ENCODE results near the gene BACH1.

BACH1 gene

DNA sequence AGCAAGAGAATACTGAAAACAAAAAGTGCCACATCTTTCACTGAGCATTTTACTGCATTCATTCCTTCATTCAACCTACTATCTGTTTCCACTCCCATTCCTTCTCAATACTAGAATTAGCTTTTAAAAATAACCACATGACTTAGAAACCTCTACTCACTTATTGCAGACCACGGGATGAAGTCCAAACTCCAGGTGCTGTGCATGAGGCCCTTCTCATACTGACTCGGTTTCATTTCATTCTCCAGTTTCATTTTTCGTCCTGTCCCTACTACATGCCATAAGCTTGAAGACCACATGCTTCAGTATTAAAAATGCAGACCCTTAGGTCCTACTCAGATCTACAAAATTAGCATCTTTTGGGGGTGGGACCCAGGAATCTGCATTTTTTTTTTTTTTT, 2.3 kb upstream of the BACH1 start:
- no peak overlapping the region for H3K4me3 ChIP-seq (ENCODE audit: severe bottlenecking)
- H3K9me3 ChIP-seq (ENCODE audit: severe bottlenecking): no peaks in the 10 kb centered on the region
- peaks cover 16% of the 10 kb centered on the region for H3K4me1 ChIP-seq (ENCODE audit: insufficient read depth, poor library complexity, severe bottlenecking)
- TF ChIP-seq, protein P1, sequence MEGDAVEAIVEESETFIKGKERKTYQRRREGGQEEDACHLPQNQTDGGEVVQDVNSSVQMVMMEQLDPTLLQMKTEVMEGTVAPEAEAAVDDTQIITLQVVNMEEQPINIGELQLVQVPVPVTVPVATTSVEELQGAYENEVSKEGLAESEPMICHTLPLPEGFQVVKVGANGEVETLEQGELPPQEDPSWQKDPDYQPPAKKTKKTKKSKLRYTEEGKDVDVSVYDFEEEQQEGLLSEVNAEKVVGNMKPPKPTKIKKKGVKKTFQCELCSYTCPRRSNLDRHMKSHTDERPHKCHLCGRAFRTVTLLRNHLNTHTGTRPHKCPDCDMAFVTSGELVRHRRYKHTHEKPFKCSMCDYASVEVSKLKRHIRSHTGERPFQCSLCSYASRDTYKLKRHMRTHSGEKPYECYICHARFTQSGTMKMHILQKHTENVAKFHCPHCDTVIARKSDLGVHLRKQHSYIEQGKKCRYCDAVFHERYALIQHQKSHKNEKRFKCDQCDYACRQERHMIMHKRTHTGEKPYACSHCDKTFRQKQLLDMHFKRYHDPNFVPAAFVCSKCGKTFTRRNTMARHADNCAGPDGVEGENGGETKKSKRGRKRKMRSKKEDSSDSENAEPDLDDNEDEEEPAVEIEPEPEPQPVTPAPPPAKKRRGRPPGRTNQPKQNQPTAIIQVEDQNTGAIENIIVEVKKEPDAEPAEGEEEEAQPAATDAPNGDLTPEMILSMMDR (IDR thresholded peaks at IDR 0.05; ENCODE audit: poor library complexity, severe bottlenecking): no peak
- no peak overlapping the region for H3K27ac ChIP-seq (ENCODE audit: poor library complexity, severe bottlenecking)
- H3K27me3 ChIP-seq (ENCODE audit: insufficient read depth, poor library complexity, severe bottlenecking): no peaks in the 10 kb centered on the region
- no peak for DNase-seq (ENCODE audit: low spot score)
- peaks cover 7% of the 10 kb centered on the region for H3K36me3 ChIP-seq (ENCODE audit: low read depth)
- no peak for ATAC-seq (ENCODE audit: low read depth)

DNA sequence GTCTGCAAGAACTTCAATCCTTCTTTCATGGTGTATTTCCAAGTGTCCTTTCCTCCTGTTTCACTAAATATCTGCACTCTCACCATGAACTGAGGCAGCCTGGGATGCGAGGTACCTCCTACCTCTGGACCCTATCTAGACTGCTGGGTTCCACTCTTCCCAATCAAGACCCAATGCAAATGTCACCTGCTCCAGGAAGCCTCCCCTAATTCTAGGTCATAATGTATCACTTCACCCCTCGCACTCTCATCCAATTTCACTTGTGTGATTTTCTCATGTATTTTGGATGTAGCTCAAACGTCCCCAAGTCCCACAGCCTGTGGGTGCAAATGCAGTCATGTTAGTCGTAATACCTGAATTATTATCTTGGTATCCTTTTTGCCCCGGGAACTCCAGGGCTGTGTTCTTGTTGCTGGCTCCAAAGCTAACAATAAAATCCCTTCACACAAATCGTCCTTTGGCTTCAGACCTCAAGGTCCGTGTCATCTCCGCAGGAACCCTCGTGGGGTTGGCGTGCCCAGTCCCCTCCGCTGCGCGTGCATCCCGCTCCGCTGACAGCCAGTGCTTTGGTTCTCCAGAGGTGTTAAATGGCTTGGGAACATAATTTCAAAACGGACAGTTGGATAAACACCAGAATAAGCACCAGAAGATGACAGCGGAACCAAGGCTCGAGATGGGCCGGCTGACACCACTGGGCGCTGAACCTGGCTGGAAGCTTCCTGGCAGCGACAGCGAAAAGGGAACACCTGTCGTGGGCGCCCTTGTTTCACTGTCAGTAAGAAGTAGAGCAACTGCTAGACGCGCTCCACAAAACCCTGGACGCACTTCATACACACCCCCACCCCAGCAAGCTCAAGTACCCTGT, 1.0 kb upstream of the BACH1 start:
- H3K4me1 ChIP-seq (ENCODE audit: insufficient read depth, poor library complexity, severe bottlenecking): peaks cover 24% of the 10 kb centered on the region
- DNase-seq (ENCODE audit: low spot score): no peak
- TF ChIP-seq, protein P1 (IDR thresholded peaks at IDR 0.05; ENCODE audit: poor library complexity, severe bottlenecking): no peak
- peak overlapping the region; percentile 88 for H3K27ac ChIP-seq (ENCODE audit: poor library complexity, severe bottlenecking)
- no peaks in the 10 kb centered on the region for H3K9me3 ChIP-seq (ENCODE audit: severe bottlenecking)
- ATAC-seq (ENCODE audit: low read depth): no peak
- H3K27me3 ChIP-seq (ENCODE audit: insufficient read depth, poor library complexity, severe bottlenecking): no peaks in the 10 kb centered on the region
- peaks cover 7% of the 10 kb centered on the region for H3K36me3 ChIP-seq (ENCODE audit: low read depth)
- H3K4me3 ChIP-seq (ENCODE audit: severe bottlenecking): peak overlapping the region; percentile 68

DNA sequence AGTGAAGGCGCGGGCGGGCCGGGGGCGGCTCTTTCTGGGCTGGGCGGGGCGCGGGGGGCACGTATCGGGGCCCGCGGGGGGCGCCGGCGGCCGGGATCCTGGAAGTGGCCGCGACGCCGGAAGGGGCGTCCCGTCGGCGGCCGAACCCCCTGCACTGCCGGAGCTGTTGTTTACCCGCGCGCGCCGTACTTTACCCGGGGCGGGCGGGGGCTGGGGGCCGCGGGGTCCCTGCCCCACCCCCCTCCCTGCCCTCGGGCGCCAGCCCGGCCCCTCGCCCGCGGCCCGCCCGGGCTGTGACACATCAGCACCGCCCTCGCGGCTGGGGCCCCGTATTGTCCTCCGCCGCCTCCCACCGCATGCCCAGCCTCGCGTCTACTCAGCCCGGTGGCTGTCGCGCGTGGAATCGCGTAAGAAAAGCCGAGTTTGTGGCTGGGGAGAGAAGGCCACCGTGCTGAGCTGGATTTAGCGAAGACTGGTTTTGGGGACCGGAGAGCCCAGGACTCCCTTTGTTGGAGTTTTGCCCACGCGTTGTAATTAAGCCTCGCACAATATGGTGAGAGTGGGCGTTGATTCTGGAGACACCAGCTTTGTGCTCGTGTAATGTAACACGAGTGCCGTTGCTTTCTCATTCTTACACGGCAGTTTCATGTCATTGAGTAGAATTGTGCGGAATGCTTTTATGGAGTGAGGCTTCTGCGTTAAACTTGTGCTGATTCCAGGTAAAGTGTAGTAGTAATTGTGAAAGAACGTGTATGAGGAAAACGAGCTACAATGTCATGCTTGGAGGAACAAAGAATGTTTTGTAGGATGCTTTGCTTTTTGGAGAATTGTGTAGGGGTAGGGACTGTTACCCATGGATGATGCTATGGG, 559 bp downstream of the BACH1 start:
- ATAC-seq (ENCODE audit: low read depth) (peak; percentile 10; the same call in 1 of the 3 replicates), DNase-seq (ENCODE audit: low spot score) (no peak)

DNA sequence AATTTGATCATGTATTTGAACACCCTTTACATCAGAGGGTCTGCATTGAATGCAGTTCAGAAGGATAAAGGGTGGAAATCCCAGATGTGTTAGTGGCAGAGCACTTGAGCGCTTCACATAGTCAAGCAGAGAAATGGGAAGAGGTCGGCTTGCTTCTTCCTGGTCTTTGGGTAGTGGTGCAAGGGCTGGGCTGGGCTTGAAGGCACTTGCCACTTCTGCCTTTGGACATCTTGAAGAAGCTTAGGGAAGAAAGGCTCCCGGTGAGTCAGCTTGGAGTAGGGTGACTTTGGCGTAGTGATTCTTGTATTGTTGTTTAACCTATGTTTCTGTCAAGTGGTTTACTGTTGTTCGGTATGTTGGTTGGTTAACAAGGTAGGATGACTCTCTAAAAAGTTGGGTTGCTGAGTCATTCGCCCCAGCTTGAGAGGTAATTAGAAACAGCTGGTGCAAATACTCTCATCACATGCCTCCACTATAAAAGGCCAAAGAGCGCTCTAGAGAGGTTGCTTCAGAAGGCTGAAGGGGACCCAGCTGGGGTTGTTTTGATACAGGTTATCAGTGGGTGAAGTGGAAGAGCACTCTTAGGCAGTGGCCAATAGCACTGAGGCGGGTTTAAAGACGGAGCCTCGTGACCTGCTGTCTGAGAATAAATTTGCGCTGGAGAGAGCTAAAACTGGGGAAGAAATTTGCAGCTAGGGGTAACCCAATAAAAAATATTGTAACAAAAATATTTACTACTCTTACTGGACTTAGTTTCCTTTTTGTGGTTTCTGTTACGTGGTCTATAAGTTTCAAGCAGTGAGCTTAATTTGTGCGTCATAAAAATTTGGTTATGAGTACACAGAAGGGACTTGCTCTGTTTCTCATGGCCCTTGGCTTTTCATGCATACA, 1.4 kb downstream of the BACH1 start:
- Histone ChIP-seq H3K27me3 (ENCODE audit: insufficient read depth, poor library complexity, severe bottlenecking) (no peaks in the 10 kb centered on the region), H3K36me3 (ENCODE audit: low read depth) (peaks cover 12% of the 10 kb centered on the region), H3K4me3 (ENCODE audit: severe bottlenecking) (peak overlapping the region; percentile 68), H3K4me1 (ENCODE audit: insufficient read depth, poor library complexity, severe bottlenecking) (peaks cover 42% of the 10 kb centered on the region), H3K9me3 (ENCODE audit: severe bottlenecking) (no peaks in the 10 kb centered on the region), H3K27ac (ENCODE audit: poor library complexity, severe bottlenecking) (peak overlapping the region; percentile 88)
- TF ChIP-seq, protein P1 (IDR thresholded peaks at IDR 0.05; ENCODE audit: poor library complexity, severe bottlenecking): no peak
- peak; percentile 66 for DNase-seq (ENCODE audit: low spot score)
- ATAC-seq (ENCODE audit: low read depth): peak; percentile 60

More for the DNA sequence above, 559 bp downstream of the BACH1 start:
- Histone ChIP-seq H3K4me1 (ENCODE audit: insufficient read depth, poor library complexity, severe bottlenecking) (peaks cover 35% of the 10 kb centered on the region), H3K36me3 (ENCODE audit: low read depth) (peaks cover 8% of the 10 kb centered on the region), H3K27ac (ENCODE audit: poor library complexity, severe bottlenecking) (peak overlapping the region; percentile 88), H3K9me3 (ENCODE audit: severe bottlenecking) (no peaks in the 10 kb centered on the region), H3K27me3 (ENCODE audit: insufficient read depth, poor library complexity, severe bottlenecking) (no peaks in the 10 kb centered on the region), H3K4me3 (ENCODE audit: severe bottlenecking) (peak overlapping the region; percentile 68)
- TF ChIP-seq, protein P1 (IDR thresholded peaks at IDR 0.05; ENCODE audit: poor library complexity, severe bottlenecking): no peak

Measured in RWPE2 (cell line).